ENCODE results near the gene MAP4. TPM values are rescaled to one million over a fixed set of nuclear protein-coding genes. Genes with fewer than 3 reads are reported as not detected.

MAP4 gene
- total and polyA plus RNA-seq, 2 donors (not counting 1 experiment from before 2014, with no cell fraction given): 152 to 243 TPM

- peak; percentile 57 to 97 for DNase-seq (ENCODE audit: low read depth in 2 of 2)
Observed at GRCh38 chr3:48034000-48034516, 17.8 kb upstream of the MAP4 start.

DNA sequence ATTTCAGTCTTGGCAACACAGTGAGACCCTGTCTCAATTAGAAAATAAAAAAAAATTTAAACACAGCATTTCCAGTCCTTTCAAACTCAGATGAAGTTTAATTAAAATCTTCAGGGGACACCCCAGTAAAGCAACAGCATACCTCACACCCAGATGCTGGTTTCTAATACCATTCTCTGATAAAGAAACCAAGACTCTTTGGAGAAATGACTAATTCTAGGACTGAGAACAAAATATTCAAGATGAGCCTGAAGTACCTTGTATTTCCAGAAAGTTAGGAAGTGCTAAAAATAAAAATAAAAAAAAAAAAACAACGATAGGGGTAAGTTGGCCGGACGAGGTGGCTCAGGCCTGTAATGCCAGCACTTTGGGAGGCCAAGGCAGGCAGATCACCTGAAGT is 14.0 kb upstream of the MAP4 start:
- Histone ChIP-seq H3K9ac (ENCODE audit: insufficient read depth, low read length) (no peak overlapping the region), H4K20me1 (ENCODE audit: control insufficient read depth, extremely low read depth, insufficient read depth, low read length) (peaks cover 2% of the 10 kb centered on the region), H3K4me1 (ENCODE audit: control insufficient read depth, extremely low read depth, insufficient read depth, low read length) (no peaks in the 10 kb centered on the region), H2AFZ (ENCODE audit: low read length) (no peak overlapping the region), H3K36me3 (ENCODE audit: control insufficient read depth, insufficient read depth, low read length) (no peaks in the 10 kb centered on the region), H3K4me2 (ENCODE audit: extremely low read depth, insufficient read depth, low read length) (no peak overlapping the region), H3K4me3 (replicated peaks in 1 of 4; ENCODE audit: control extremely low read depth in 1 of 4, insufficient read depth in 1 of 4, low read depth in 3 of 4, low read length in 4 of 4) (no peak overlapping the region), H3K9me3 (ENCODE audit: control insufficient read depth, insufficient read depth, low read depth, low read length) (no peaks in the 10 kb centered on the region), H3K27me3 (ENCODE audit: control insufficient read depth, insufficient read depth, low read length) (no peaks in the 10 kb centered on the region), H3K79me2 (ENCODE audit: control insufficient read depth, insufficient read depth, low read length) (peaks cover 87% of the 10 kb centered on the region), H3K27ac (ENCODE audit: insufficient read depth, low read length) (no peak overlapping the region)
- DNase-seq (ENCODE audit: low read depth in 2 of 2): no peak
- no peak for TF ChIP-seq EZH2 (IDR thresholded peaks at IDR 0.05; ENCODE audit: low read length, missing control alignments)
- TF ChIP-seq, protein P1, sequence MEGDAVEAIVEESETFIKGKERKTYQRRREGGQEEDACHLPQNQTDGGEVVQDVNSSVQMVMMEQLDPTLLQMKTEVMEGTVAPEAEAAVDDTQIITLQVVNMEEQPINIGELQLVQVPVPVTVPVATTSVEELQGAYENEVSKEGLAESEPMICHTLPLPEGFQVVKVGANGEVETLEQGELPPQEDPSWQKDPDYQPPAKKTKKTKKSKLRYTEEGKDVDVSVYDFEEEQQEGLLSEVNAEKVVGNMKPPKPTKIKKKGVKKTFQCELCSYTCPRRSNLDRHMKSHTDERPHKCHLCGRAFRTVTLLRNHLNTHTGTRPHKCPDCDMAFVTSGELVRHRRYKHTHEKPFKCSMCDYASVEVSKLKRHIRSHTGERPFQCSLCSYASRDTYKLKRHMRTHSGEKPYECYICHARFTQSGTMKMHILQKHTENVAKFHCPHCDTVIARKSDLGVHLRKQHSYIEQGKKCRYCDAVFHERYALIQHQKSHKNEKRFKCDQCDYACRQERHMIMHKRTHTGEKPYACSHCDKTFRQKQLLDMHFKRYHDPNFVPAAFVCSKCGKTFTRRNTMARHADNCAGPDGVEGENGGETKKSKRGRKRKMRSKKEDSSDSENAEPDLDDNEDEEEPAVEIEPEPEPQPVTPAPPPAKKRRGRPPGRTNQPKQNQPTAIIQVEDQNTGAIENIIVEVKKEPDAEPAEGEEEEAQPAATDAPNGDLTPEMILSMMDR (conservative IDR thresholded peaks at IDR 0.05 in 1 of 2, IDR thresholded peaks at IDR 0.05 in 1 of 2; ENCODE audit: low read depth in 1 of 2, low read length in 2 of 2): no peak

More at GRCh38 chr3:48034000-48034516, 17.8 kb upstream of the MAP4 start:
- Histone ChIP-seq H3K79me2 (ENCODE audit: control insufficient read depth, insufficient read depth, low read length) (peaks cover 89% of the 10 kb centered on the region), H3K9ac (ENCODE audit: insufficient read depth, low read length) (no peak overlapping the region), H3K4me3 (replicated peaks in 1 of 4; ENCODE audit: control extremely low read depth in 1 of 4, insufficient read depth in 1 of 4, low read depth in 3 of 4, low read length in 4 of 4) (no peak overlapping the region), H3K4me1 (ENCODE audit: control insufficient read depth, extremely low read depth, insufficient read depth, low read length) (peaks cover 8% of the 10 kb centered on the region), H4K20me1 (ENCODE audit: control insufficient read depth, extremely low read depth, insufficient read depth, low read length) (peaks cover 2% of the 10 kb centered on the region), H2AFZ (ENCODE audit: low read length) (no peak overlapping the region), H3K27me3 (ENCODE audit: control insufficient read depth, insufficient read depth, low read length) (no peaks in the 10 kb centered on the region), H3K27ac (ENCODE audit: insufficient read depth, low read length) (peak overlapping the region; percentile 43), H3K4me2 (ENCODE audit: extremely low read depth, insufficient read depth, low read length) (no peak overlapping the region), H3K9me3 (ENCODE audit: control insufficient read depth, insufficient read depth, low read depth, low read length) (no peaks in the 10 kb centered on the region), H3K36me3 (ENCODE audit: control insufficient read depth, insufficient read depth, low read length) (no peaks in the 10 kb centered on the region)
- TF ChIP-seq EZH2 (IDR thresholded peaks at IDR 0.05; ENCODE audit: low read length, missing control alignments): no peak
- TF ChIP-seq, protein P1 (conservative IDR thresholded peaks at IDR 0.05 in 1 of 2, IDR thresholded peaks at IDR 0.05 in 1 of 2; ENCODE audit: low read depth in 1 of 2, low read length in 2 of 2): no peak

DNA sequence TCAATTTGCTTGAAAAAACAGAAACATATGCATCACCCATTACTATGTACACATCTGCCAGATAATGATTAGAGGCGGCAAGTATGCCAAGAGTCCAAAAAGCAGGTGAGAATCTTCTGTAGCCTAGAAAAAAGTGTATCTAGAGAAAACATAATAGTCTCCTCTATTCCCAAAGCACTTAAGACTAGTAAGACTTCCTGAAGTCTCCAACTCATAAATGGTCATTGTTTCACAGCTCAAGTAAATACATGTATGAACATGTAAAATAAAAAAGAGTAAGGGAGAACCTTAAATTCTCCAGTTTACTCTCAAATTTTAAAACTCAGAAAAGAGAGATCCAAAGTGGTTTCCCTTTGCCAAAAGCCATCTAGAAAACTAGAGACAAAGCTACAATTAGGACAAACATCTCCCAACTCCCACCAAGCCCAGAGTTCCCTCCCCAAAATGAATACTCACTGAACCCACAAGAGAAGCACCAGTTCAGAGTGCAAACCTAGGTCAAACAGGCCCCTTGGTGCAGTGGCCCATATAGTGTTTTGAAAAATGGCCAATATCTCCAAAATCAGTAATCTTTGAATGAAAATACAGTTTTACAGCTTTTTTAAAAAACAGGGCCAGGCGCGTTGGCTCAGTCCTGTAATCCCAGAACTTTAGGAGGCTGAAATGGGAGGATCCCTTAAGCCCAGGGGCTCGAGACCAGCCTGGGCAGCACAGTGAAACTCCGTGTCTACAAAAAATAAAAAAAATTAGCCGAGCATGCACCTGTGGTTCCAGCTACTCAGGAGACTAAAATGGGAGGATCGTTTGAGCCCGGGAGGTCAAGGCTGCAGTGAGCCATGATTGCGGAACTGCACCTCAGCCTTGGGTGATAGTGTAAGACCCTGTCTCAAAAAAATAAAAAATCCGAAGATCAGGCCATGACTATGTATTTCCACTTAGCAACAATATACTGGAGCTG is 11.0 kb upstream of the MAP4 start:
- Histone ChIP-seq H3K27me3 (ENCODE audit: control insufficient read depth, insufficient read depth, low read length) (no peaks in the 10 kb centered on the region), H3K4me2 (ENCODE audit: extremely low read depth, insufficient read depth, low read length) (no peak overlapping the region), H3K4me1 (ENCODE audit: control insufficient read depth, extremely low read depth, insufficient read depth, low read length) (no peaks in the 10 kb centered on the region), H3K9ac (ENCODE audit: insufficient read depth, low read length) (no peak overlapping the region), H3K4me3 (replicated peaks in 1 of 4; ENCODE audit: control extremely low read depth in 1 of 4, insufficient read depth in 1 of 4, low read depth in 3 of 4, low read length in 4 of 4) (no peak overlapping the region), H3K27ac (ENCODE audit: insufficient read depth, low read length) (no peak overlapping the region), H3K9me3 (ENCODE audit: control insufficient read depth, insufficient read depth, low read depth, low read length) (no peaks in the 10 kb centered on the region), H4K20me1 (ENCODE audit: control insufficient read depth, extremely low read depth, insufficient read depth, low read length) (no peaks in the 10 kb centered on the region), H2AFZ (ENCODE audit: low read length) (no peak overlapping the region), H3K36me3 (ENCODE audit: control insufficient read depth, insufficient read depth, low read length) (no peaks in the 10 kb centered on the region), H3K79me2 (ENCODE audit: control insufficient read depth, insufficient read depth, low read length) (peaks cover 90% of the 10 kb centered on the region)
- DNase-seq (ENCODE audit: low read depth in 2 of 2): no peak
- TF ChIP-seq EZH2 (IDR thresholded peaks at IDR 0.05; ENCODE audit: low read length, missing control alignments): no peak
- TF ChIP-seq, protein P1 (conservative IDR thresholded peaks at IDR 0.05 in 1 of 2, IDR thresholded peaks at IDR 0.05 in 1 of 2; ENCODE audit: low read depth in 1 of 2, low read length in 2 of 2): no peak

Data from fibroblast of lung (primary cell).